AG09319 (cell line): ENCODE results near the gene TCERG1L.
"Not testable (repeated sequence)": the region's sequence is repeated elsewhere in the genome, so short reads cannot be mapped to it uniquely, and the experiment has no call there.

ENCODE experiments used
- DNase-seq: peaks from one replicate; pipeline ENCODE4 v3.0.0-alpha.2; 2010; ENCODE audit warnings: low read depth; ENCODE audit errors: extremely low read depth
- CTCF ChIP-seq: IDR thresholded peaks from 2 replicates; pipeline ENCODE4 v1.5.1; 2011; ENCODE audit warnings: low read depth, mild to moderate bottlenecking, inconsistent platforms, low read length, moderate library complexity

Gene TCERG1L

DNA sequence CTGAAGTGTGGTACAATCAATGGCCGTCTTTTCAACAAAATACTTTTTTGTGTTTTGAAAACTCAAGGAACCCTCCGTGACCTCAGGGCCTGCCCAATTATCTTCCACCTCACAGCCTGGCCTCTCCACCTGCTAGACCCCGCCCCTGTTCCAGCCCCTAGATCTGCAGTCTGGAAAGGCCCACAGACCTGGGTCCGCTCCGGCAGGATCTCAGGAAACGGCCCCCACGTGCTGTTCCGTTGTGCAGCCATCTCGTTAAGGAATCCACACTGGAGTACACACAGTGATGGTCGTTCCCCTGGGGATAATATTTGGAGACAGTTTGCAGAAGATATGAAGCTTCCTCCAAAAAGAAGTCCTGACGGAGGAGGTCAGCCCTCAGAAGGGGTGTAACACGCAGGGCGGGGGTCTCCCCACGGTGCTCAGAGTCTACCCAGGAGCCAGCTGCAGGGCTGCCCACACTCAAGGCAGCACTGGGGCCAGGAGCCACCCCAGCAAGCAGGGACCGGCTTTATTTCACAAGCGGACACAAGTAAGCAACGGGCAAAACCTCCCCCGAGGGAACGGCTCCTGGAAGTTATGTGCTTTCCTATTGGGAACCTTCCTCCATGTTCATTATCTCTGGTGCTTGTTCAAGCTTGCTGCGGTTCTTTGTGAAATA, 73.4 kb downstream of the TCERG1L start:
- no peak for DNase-seq
- no peak for TF ChIP-seq CTCF

DNA sequence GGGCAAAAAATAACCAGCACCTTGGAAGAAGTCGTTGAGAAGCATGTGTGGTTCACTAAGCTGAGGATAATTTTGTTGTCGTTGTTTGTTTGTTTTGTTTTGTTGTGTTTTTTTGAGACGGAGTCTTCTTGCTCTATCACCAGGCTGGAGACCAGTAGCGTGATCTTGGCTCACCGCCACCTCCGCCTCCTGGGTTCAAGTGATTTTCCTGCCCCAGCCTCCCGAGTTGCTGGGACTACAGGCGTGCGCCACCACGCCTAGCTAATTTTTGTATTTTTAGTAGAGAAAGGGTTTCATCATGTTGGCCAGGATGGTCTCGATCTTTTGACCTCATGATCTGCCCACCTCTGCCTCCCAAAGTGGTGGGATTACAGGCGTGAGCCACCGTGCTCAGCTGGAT, 76.9 kb downstream of the TCERG1L start:
- not testable (repeated sequence) for DNase-seq

DNA sequence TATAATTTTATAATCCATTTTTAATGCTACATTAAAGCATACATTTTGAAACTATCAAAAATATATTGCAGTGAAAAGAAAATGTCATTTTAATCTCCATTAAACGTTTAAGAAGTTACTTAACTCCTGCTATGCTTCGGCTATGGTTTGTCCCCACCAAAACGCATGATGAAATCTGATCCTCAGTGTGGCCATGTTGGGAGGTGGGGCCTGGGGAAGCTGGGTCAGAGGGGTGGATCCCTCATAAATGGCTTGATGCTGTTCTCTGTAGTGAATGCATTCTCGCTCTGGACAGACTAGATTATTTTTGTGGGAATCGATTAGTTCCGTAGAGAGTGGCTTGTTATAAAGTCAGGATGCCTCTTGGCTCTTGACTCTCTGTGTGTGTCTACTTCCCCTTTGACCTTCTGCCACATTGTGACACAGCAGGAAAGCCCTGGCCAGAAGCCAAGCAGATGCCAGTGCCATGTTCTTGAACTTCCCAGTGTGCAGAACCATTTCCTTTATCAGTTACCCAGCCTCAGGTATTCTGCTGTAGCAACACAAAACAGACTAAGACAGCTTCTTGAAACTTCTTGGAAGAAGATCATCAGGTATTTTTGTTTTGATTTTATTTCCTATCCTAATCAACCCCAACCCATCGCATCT, 77.8 kb downstream of the TCERG1L start:
- no peak for DNase-seq
- TF ChIP-seq CTCF: no peak

DNA sequence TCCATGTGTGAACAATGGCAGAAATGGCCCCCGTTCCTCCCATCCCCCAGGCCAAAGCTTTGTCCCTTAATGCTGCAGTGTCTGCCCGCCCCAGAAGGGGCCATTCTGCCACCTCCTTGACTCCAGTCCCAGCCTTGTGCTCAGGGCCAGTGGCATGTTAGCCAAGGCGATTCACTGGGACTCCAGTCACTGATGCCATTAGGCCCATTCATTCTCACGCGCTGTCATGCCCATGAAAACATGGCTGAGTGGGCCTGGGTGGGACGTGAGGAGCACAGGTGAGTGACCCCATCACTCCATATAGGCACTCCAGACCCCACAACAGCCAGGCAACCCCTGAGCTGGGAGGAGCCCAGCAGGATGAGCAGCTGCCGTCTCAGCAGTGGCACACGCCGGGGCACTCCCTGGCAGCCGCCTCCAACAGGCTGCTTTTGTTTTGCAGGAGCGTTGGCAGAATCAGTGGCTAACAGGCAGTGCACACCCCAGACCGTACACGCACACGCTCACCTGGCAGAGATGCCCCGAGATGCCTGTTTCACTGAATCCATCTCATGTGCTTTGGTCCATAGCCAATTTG, 79.5 kb downstream of the TCERG1L start:
- DNase-seq: no peak
- TF ChIP-seq CTCF: no peak

- no peak for TF ChIP-seq CTCF
- no peak for DNase-seq
Observed at GRCh38 chr10:131231323-131231964, 80.1 kb downstream of the TCERG1L start.

GRCh38 chr10:131230641-131231322, 80.7 kb downstream of the TCERG1L start:
- no peak for TF ChIP-seq CTCF

DNA sequence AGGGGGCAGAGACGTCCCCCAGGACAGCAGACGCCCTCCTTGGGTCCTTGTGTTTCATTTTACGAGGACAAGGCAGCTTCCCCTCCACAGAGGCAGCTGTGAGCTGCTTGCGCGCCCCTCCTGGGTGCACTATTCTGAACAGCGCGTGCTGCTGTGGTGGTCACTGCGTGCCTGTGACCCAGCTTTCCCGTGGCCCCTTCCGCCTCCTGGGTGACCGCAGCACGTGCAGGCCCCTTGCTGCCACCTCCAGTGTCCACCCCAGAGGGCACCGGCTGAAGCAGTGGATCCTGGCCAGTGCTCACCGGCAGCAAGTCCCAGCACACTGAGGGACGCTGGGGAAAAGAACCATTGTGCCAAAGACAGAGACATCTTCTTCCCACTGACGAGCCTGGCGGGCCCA, 81.4 kb downstream of the TCERG1L start:
- TF ChIP-seq CTCF: no peak
- DNase-seq: no peak

More at GRCh38 chr10:131230641-131231322, 80.7 kb downstream of the TCERG1L start:
- DNase-seq: no peak
